OCI-LY3 (cell line): ENCODE results near the gene RDH5.

Experiments
- CTCF ChIP-seq: fragments of 200-600, 300-600 bp; sonication (generic); IDR thresholded peaks from 2 replicates; pipeline ENCODE4 v1.5.1; 2014; ENCODE audit warnings: antibody characterized with exemption, low read length, low read depth
- EZH2phosphoT487 ChIP-seq: fragments of 200-600 bp; shearing (Covaris generic); IDR thresholded peaks from 2 replicates; pipeline ENCODE4 v1.6.1; 2018; ENCODE audit warnings: antibody characterized with exemption, mixed run types, low read depth

GRCh38 chr12:55717011-55718007 lies 2.9 kb upstream of the RDH5 start:
- no peak for TF ChIP-seq EZH2phosphoT487
- no peak for TF ChIP-seq CTCF
